H1 (cell line): ENCODE results near the gene KREMEN1. TPM values are rescaled to one million over a fixed set of nuclear protein-coding genes. Genes with fewer than 3 reads are reported as not detected.

ENCODE experiments used
- CTCF ChIA-PET: fragments of 300-600 bp; sonication (Branson Sonifier 250); formaldehyde crosslinking; loops from one replicate; lab custom pipeline; 2021; ENCODE audit not compliant: partially characterized antibody; lab: Charles Lee
- POLR2A ChIA-PET: fragments of 300-600 bp; sonication (Branson Sonifier 250); formaldehyde crosslinking; loops from one replicate; lab custom pipeline; 2021; ENCODE audit warnings: inconsistent platforms; ENCODE audit not compliant: partially characterized antibody; lab: Charles Lee
- DNase-seq, 2 experiments: peaks; one replicate each; pipeline versions ENCODE4 v3.0.0 to v3.0.0-alpha.2; 2010 to 2022; ENCODE audit warnings: low spot score in 2 of 2, low read depth in 1 of 2, mixed read lengths in 1 of 2
- FAIRE-seq: peaks from 2 replicates; lab custom pipeline; 2011; peaks lifted over from hg19 to GRCh38; lab: Jason Lieb, UNC
- H2AFZ ChIP-seq: 2 replicates; pipeline ENCODE4 v1.8.1; 2012; ENCODE audit warnings: low read length, inconsistent platforms
- H2AK5ac ChIP-seq: 2 replicates; pipeline ENCODE4 v1.6.1; 2013; ENCODE audit warnings: low read depth, low read length
- H2BK120ac ChIP-seq: replicated peaks from 2 replicates; pipeline ENCODE3; 2013; ENCODE audit warnings: low read depth, low read length, inconsistent platforms
- H2BK12ac ChIP-seq: 2 replicates; pipeline ENCODE4 v1.6.1; 2013; ENCODE audit warnings: low read depth, low read length
- H2BK15ac ChIP-seq: 2 replicates; pipeline ENCODE4 v1.6.1; 2013; ENCODE audit warnings: low read length
- H2BK20ac ChIP-seq: 2 replicates; pipeline ENCODE4 v1.6.1; 2013; ENCODE audit warnings: low read length
- H2BK5ac ChIP-seq: 2 replicates; pipeline ENCODE4 v1.6.1; 2013; ENCODE audit warnings: low read depth, low read length
- H3K14ac ChIP-seq: 2 replicates; pipeline ENCODE4 v1.6.1; 2013; ENCODE audit warnings: inconsistent platforms; ENCODE audit not compliant: insufficient read length
- H3K18ac ChIP-seq: 2 replicates; pipeline ENCODE4 v1.6.1; 2013; ENCODE audit warnings: low read length; ENCODE audit errors: extremely low read depth
- H3K23ac ChIP-seq: 2 replicates; pipeline ENCODE4 v1.6.1; 2013; ENCODE audit warnings: inconsistent platforms; ENCODE audit not compliant: insufficient read length
- H3K23me2 ChIP-seq: 2 replicates; pipeline ENCODE4 v1.6.1; 2013; ENCODE audit warnings: low read depth, low read length
- H3K27ac ChIP-seq: 2 replicates; pipeline ENCODE4 v1.6.1; 2011; ENCODE audit warnings: low read depth, low read length, inconsistent platforms
- H3K27me3 ChIP-seq, 4 experiments: replicated peaks in 1 of 4; 1 replicate in 1 of 4; 2 replicates in 3 of 4; pipeline versions ENCODE4 v1.6.1 to v1.8.1; 2011 to 2013; ENCODE audit warnings: low read length in 3 of 4, mild to moderate bottlenecking in 3 of 4, inconsistent platforms in 2 of 4, mixed read lengths in 2 of 4, moderate library complexity in 1 of 4; ENCODE audit not compliant: control insufficient read depth in 3 of 4, insufficient read depth in 3 of 4; ENCODE audit errors: extremely low read depth in 1 of 4
- H3K36me3 ChIP-seq, 4 experiments: 2 replicates each; pipeline versions ENCODE4 v1.6.1 to v1.8.1; 2011 to 2013; ENCODE audit warnings: mild to moderate bottlenecking in 4 of 4, low read length in 3 of 4, moderate library complexity in 2 of 4, control low read depth in 1 of 4, inconsistent platforms in 1 of 4; ENCODE audit not compliant: insufficient read depth in 4 of 4, control insufficient read depth in 2 of 4
- H3K4ac ChIP-seq: replicated peaks from 2 replicates; pipeline ENCODE3; 2013; ENCODE audit warnings: low read length, low read depth, mixed read lengths, inconsistent platforms; ENCODE audit not compliant: insufficient read length
- H3K4me1 ChIP-seq, 4 experiments: replicated peaks in 1 of 4; 1 replicate in 1 of 4; 2 replicates in 3 of 4; pipeline versions ENCODE4 v1.6.1 to v1.8.1; 2011 to 2013; ENCODE audit warnings: low read length in 3 of 4, inconsistent platforms in 2 of 4, mixed read lengths in 1 of 4; ENCODE audit not compliant: insufficient read depth in 4 of 4, control insufficient read depth in 3 of 4
- H3K4me2 ChIP-seq, 2 experiments: 2 replicates each; pipeline versions ENCODE4 v1.6.1 to v1.8.1; 2011 to 2013; ENCODE audit warnings: low read depth in 2 of 2, low read length in 2 of 2, control low read depth in 1 of 2, inconsistent platforms in 1 of 2, mild to moderate bottlenecking in 1 of 2; ENCODE audit not compliant: insufficient read depth in 1 of 2
- H3K4me3 ChIP-seq, 4 experiments: fragments of 200-600, 300-600 bp in 1 of 4; sonication (generic), shearing (Covaris generic), sonication (Bioruptor Twin) in 1 of 4; 2 replicates each; pipeline versions ENCODE4 v1.5.1 to v1.8.1; 2011 to 2016; ENCODE audit warnings: low read length in 4 of 4, low read depth in 3 of 4, control low read depth in 2 of 4, inconsistent platforms in 2 of 4, mild to moderate bottlenecking in 2 of 4, mixed read lengths in 1 of 4, moderate library complexity in 1 of 4; ENCODE audit not compliant: insufficient read depth in 2 of 4; ENCODE audit errors: extremely low read depth in 1 of 4
- H3K56ac ChIP-seq: replicated peaks from 2 replicates; pipeline ENCODE3; 2013; ENCODE audit warnings: low read depth, mild to moderate bottlenecking, mixed read lengths, low read length, inconsistent platforms; ENCODE audit not compliant: insufficient read length
- H3K79me1 ChIP-seq: 2 replicates; pipeline ENCODE4 v1.6.1; 2013; ENCODE audit warnings: low read depth, low read length, control low read depth
- H3K79me2 ChIP-seq, 2 experiments: 2 replicates each; pipeline versions ENCODE4 v1.6.1 to v1.8.1; 2012 to 2013; ENCODE audit warnings: low read length in 2 of 2, mild to moderate bottlenecking in 2 of 2, inconsistent platforms in 1 of 2; ENCODE audit not compliant: insufficient read depth in 2 of 2, control insufficient read depth in 1 of 2
- H3K9ac ChIP-seq, 4 experiments: replicated peaks in 1 of 4; 1 replicate in 1 of 4; 2 replicates in 3 of 4; pipeline versions ENCODE4 v1.6.1 to v1.8.1; 2011 to 2013; ENCODE audit warnings: low read depth in 3 of 4, low read length in 3 of 4, control low read depth in 2 of 4, mild to moderate bottlenecking in 2 of 4, moderate library complexity in 2 of 4, inconsistent platforms in 1 of 4; ENCODE audit errors: extremely low read depth in 1 of 4
- H3K9me3 ChIP-seq, 2 experiments: 2 replicates each; pipeline versions ENCODE4 v1.6.1 to v1.8.1; 2012 to 2013; ENCODE audit warnings: mild to moderate bottlenecking in 2 of 2, moderate library complexity in 2 of 2, control low read depth in 1 of 2, inconsistent platforms in 1 of 2, low read depth in 1 of 2, low read length in 1 of 2, mixed read lengths in 1 of 2; ENCODE audit not compliant: insufficient read depth in 2 of 2
- H4K20me1 ChIP-seq, 2 experiments: replicated peaks in 1 of 2; 2 replicates each; pipeline versions ENCODE3 to v1.8.1; 2011 to 2013; ENCODE audit warnings: inconsistent platforms in 2 of 2, low read length in 2 of 2, mild to moderate bottlenecking in 1 of 2; ENCODE audit not compliant: insufficient read depth in 2 of 2, control insufficient read depth in 1 of 2
- H4K5ac ChIP-seq: 2 replicates; pipeline ENCODE4 v1.6.1; 2013; ENCODE audit warnings: low read length, low read depth, mixed read lengths, inconsistent platforms; ENCODE audit not compliant: insufficient read length
- H4K8ac ChIP-seq: 2 replicates; pipeline ENCODE4 v1.8.0; 2013; ENCODE audit warnings: mild to moderate bottlenecking, moderate library complexity, low read length, inconsistent platforms; ENCODE audit not compliant: insufficient read depth; ENCODE audit errors: extremely low read depth
- H4K91ac ChIP-seq: replicated peaks from 2 replicates; pipeline ENCODE3; 2013; ENCODE audit warnings: low read length, mixed read lengths, inconsistent platforms; ENCODE audit not compliant: insufficient read length
- GTF2F1 ChIP-seq: IDR thresholded peaks from 2 replicates; pipeline ENCODE4 v1.6.1; 2012; ENCODE audit warnings: low read depth, low read length, improper control_type of control experiment, borderline replicate concordance
- HDAC6 ChIP-seq: IDR thresholded peaks from one replicate; pipeline ENCODE4 v1.7.1; 2012; ENCODE audit warnings: low read depth, mild to moderate bottlenecking, inconsistent platforms, low read length, moderate library complexity
- JUN ChIP-seq: IDR thresholded peaks from 2 replicates; pipeline ENCODE4 v1.6.1; 2011; ENCODE audit warnings: low read depth, mild to moderate bottlenecking, improper control_type of control experiment, low read length
- NANOG ChIP-seq: IDR thresholded peaks from 2 replicates; pipeline ENCODE4 v1.6.1; 2011; ENCODE audit warnings: low read length, low read depth, mild to moderate bottlenecking, inconsistent platforms; ENCODE audit not compliant: insufficient read depth, poor library complexity, severe bottlenecking
- POLR2A ChIP-seq, 2 experiments: IDR thresholded peaks; 1 replicate in 1 of 2; 2 replicates in 1 of 2; pipeline ENCODE4 v1.6.1; 2011; ENCODE audit warnings: low read depth in 2 of 2, low read length in 2 of 2, mild to moderate bottlenecking in 2 of 2; ENCODE audit errors: control extremely low read depth in 1 of 2
- SAP30 ChIP-seq: fragments of 300-600 bp; sonication (generic); IDR thresholded peaks from 2 replicates; pipeline ENCODE4 v1.7.1; 2012; ENCODE audit warnings: low read length, moderate library complexity, mild to moderate bottlenecking, inconsistent platforms; ENCODE audit not compliant: insufficient read depth, insufficient replicate concordance
- SP1 ChIP-seq: IDR thresholded peaks from 2 replicates; pipeline ENCODE4 v1.6.1; 2011; ENCODE audit warnings: low read depth, low read length
- TEAD4 ChIP-seq: IDR thresholded peaks from 2 replicates; pipeline ENCODE4 v1.6.1; 2012; ENCODE audit warnings: low read depth, low read length, inconsistent platforms, mixed read lengths
- USF2 ChIP-seq: IDR thresholded peaks from 2 replicates; pipeline ENCODE4 v1.6.1; 2011; ENCODE audit warnings: low read length, improper control_type of control experiment
- WGBS, 2 experiments: shearing (Covaris generic) in 1 of 2; methylation state at CpG; one replicate each; pipeline versions ENCODE4 v1.1.6 to v1.1.7; 2013 to 2015; ENCODE audit warnings: low lambda C conversion rate in 2 of 2, mixed read lengths in 2 of 2, inconsistent platforms in 1 of 2, low coverage in 1 of 2, missing lambda C conversion rate in 1 of 2; ENCODE audit not compliant: insufficient replicate concordance in 2 of 2, insufficient coverage in 1 of 2, insufficient read length in 1 of 2; ENCODE audit errors: extremely low coverage in 1 of 2, missing lambda C conversion rate in 1 of 2; 5-methylcytosine and 5-hydroxymethylcytosine counted together
- polyA plus RNA-seq, 7 experiments: library from polyadenylated mRNA; depleted of rRNA in 3 of 7; stranded (reverse) in 5 of 7; unstranded in 2 of 7; fragments of >200 nt in 5 of 7; fragments of 200-250 nt in 2 of 7; gene quantifications; 1 replicate in 5 of 7; 2 replicates in 1 of 7; 4 replicates in 1 of 7; pipeline versions ENCODE4 v1.2.1 to v1.2.3, GENCODE V29; 2011 to 2013; ENCODE audit warnings: missing spikeins in 2 of 7, mixed read lengths in 2 of 7
- total RNA-seq: library from RNA; stranded (reverse); fragmentation: NEBNext Ultra II Directional; extraction: Animal tissue kit (Norgen Biotek cat#: 25700); gene quantifications from 2 replicates; pipeline ENCODE4 v1.2.1, GENCODE V29; 2021

KREMEN1 gene
- total and polyA plus RNA-seq, 2 of the 8 experiments (the other 6 are each of a cell fraction or from before 2014, with no cell fraction given), result 2.1 to 3.2 TPM

GRCh38 chr22:29080106-29080975, 7.5 kb downstream of the KREMEN1 start:
- DNase-seq, result no peak
- no peaks in the 10 kb centered on the region for H3K9me3 ChIP-seq
- H4K20me1 ChIP-seq, result peaks cover 0 to 2% of the 10 kb centered on the region in 2 experiments
- no peaks in the 10 kb centered on the region for H3K79me2 ChIP-seq
- no peak overlapping the region for H3K4me2 ChIP-seq
- ChIA-PET POLR2A (no interaction called here), CTCF (interaction anchor here (1.0 to 3.0 kb wide), 2 partner anchors 9 to 14 kb away, joined by 4 to 10 read pairs; no protein-coding TSS in a partner anchor)
- H2BK120ac ChIP-seq, result no peak overlapping the region
- H3K36me3 ChIP-seq, result no peaks in the 10 kb centered on the region
- H3K4me3 ChIP-seq, result no peak overlapping the region
- H3K56ac ChIP-seq, result no peak overlapping the region
- no peak overlapping the region for H3K23ac ChIP-seq
- peaks cover 1 to 5% (median 3%) of the 10 kb centered on the region in 4 experiments; a peak in 4 of 7 replicates for H3K4me1 ChIP-seq
- no peak overlapping the region for H2AFZ ChIP-seq
- WGBS, 2 experiments, result 91% methylated on average over 7 of the region's 7 CpGs; no CpG with 5 or more reads in 1 of the 2 experiments
- H4K5ac ChIP-seq, result no peak overlapping the region
- H4K91ac ChIP-seq, result no peak overlapping the region
- no peak overlapping the region for H2BK5ac ChIP-seq
- H2BK20ac ChIP-seq, result no peak overlapping the region
- no peaks in the 10 kb centered on the region; the same call in 1 of the 2 replicates for H3K79me1 ChIP-seq
- no peak overlapping the region for H3K27ac ChIP-seq
- no peaks in the 10 kb centered on the region; the same call in 1 of the 2 replicates for H3K23me2 ChIP-seq
- no peak overlapping the region for H2BK12ac ChIP-seq
- H3K18ac ChIP-seq, result no peak overlapping the region
- H4K8ac ChIP-seq, result no peak overlapping the region
- no peak overlapping the region for H3K9ac ChIP-seq
- no peak overlapping the region for H2BK15ac ChIP-seq
- no peak overlapping the region for H2AK5ac ChIP-seq
- peaks cover 0 to 2% (median 0%) of the 10 kb centered on the region in 4 experiments; a peak in 1 of 7 replicates for H3K27me3 ChIP-seq
- no peak overlapping the region for H3K14ac ChIP-seq
- no peak overlapping the region for H3K4ac ChIP-seq
- no peak for FAIRE-seq
- TF ChIP-seq SP1 (no peak), TEAD4 (no peak), USF2 (no peak), HDAC6 (no peak), NANOG (no peak), SAP30 (no peak), GTF2F1 (no peak), POLR2A (IDR thresholded peaks at IDR 0.05; ENCODE audit: control extremely low read depth in 1 of 2, low read depth in 2 of 2, low read length in 2 of 2) (no peak), JUN (no peak)
